HG03196 (cell line): Measurements from ENCODE around the gene HGFAC.

Experiments used
- ATAC-seq: cut with Tn5 transposase; IDR thresholded peaks from one replicate; pipeline ENCODE4 v1.9.1; 2021; ENCODE audit not compliant: unreplicated experiment

The HGFAC gene

DNA sequence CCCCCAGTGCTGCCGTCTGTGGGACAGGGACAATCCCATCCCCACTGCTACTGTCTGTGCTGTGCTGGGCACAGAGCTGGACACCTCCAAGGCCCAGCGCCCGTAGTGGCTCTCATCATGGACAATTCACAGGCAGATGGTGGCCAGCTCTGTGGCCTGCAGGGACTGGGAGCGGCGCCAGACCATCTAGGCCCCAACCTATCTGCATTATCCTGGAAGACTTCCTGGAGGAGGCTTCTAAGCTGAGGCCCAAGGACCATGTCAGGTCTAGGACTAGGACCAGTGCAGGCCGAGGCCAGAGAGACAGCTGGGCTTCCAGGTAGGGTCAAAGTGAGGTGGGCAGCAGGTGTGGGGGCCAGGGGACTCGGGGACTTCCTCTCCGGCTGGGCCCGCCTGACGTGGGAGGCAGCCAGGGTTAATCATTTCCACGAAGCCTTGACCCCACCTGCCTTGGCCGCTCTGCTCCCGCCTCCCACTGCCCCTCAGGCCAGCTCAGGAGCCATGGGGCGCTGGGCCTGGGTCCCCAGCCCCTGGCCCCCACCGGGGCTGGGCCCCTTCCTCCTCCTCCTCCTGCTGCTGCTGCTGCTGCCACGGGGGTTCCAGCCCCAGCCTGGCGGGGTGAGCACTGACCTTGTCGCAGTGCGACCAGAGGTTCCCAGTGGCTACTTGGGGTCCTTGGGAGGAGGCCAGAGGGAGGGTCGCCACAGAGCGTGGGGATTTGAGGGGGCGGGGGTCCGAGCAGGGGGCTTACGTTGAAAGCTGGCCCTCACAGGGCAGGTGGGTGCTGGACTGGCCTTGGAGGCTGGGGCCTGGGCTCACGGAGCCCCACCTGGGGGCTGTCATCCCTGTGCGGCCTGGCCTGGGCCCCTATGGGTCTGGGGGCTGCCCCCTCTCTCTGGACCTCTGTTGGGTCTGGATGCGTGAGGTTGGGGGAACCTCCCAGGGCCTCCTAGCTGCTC lies at the start of gene HGFAC:
HGFAC (plus strand) TSS at position 468 of the 959 bp plus-strand sequence; CDS start at position 502, 34 bp downstream.
- ATAC-seq: no peak

DNA sequence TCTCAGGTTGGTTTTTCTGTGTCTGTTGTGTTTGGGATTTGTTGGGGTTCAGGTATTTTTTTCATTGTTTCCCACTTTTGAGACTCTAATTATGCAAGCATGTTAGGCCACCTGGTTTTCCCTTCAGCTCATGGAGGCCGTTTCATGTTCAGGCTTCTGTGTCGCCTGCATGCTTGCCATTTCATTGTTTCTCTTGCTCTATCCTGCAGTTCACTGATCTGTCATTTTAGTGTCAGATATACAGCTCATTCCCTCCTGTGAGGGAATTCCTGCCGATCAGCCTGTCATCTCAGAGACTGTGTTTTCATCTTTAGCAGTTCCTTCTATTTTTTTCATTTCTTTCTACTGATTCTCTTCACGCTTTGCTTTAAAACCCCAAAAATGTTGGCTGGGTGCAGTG lies 49.4 kb upstream of the HGFAC start:
- ATAC-seq: no peak

DNA sequence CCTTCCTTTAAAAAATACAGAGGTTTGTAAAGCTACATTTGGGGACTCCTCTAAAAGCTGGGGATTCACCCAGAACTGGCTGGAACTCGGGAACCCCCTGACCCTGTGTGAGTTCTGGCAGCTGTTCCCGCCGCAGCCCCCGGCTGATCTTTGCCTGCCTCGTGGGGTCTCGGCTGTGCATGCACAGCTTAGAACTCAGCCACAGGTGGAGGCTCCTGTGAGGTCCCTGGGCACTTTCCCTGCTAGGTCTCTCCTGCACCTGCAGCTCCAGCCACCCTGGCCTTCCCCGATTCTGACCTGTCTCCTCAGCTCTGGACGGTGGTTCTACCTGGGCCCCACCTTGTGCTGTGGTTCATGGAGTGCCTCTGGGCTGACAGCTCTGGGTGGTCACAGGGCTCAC lies 48.6 kb upstream of the HGFAC start:
- ATAC-seq: no peak

DNA sequence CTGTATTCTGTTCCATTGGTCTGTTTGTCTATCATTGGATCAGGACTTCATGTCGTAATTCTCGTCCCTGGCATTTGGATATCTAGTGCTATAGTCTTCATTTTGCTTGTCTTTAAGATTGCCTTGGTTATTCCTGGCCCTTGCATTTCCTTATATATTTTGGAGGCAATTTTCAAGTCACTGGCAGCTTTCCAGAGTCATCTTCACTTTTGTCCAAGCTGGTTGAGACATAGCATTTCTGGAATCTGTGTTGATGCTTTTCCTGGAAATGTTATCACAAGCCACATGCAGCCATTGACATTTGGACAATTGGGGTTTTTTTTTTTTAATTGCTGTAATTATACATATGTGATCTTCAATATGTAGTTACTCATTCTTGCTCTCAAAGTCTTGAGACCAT lies 45.2 kb upstream of the HGFAC start:
- ATAC-seq: no peak

DNA sequence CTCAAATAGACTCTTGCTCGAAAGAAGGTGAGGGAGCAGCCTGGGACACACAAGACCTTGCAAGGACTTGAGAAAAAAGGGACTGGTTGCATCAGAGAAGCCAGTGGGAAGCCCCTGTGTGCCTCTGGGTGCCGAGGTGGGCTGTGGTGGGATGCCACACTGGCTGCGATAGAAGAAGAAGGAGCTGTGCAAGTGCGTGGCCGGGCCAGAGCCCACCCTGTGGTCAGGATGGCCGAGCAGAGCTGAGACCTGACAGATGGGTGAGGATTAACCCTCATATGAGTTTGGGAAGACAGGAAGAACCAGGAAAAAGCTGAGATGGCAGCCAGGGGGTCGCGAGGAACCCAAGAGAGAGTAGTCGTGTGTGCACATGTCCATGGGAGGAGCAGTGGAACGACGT lies 44.6 kb upstream of the HGFAC start:
- no peak for ATAC-seq

DNA sequence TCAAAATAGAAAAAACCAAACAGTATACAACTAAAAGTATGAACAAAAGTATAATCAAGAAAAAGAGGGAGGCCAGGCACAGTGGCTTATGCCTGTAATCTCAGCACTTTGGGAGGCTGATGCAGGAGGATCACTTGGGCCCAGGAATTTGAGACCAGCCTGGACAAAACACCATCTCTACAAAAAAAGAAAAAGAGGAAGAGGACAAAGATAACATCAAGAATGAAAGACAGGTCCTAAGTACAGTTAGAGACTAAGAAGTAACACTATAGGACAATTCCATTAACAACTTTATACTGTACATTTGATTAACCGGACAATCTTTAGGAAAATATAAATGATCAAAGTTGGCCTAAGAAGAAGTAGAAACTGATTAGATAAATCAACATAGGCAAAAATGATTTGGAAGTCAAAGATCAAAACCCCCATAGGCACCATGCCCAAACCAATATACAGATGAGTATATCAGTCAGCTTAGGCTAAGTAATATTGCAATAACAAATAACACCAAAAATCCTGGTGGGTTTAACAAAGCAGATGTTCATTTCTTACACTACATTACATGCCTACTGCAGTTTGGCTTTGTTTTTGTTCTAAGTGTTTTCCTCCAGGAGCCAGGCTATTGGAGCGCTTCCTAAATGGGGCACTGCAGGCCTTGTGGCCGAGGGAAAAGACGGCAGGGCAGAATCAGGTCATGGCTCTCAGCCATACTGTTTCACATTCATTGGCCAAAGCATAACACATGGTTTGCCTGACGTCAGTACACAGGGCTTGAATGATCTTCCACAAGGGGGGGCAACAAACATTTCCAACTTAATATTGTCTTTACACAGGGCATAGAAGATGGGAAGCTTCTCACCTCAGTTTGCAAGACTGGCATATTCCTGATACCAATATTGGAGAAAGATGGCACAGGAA lies 42.2 kb upstream of the HGFAC start:
- ATAC-seq: no peak

DNA sequence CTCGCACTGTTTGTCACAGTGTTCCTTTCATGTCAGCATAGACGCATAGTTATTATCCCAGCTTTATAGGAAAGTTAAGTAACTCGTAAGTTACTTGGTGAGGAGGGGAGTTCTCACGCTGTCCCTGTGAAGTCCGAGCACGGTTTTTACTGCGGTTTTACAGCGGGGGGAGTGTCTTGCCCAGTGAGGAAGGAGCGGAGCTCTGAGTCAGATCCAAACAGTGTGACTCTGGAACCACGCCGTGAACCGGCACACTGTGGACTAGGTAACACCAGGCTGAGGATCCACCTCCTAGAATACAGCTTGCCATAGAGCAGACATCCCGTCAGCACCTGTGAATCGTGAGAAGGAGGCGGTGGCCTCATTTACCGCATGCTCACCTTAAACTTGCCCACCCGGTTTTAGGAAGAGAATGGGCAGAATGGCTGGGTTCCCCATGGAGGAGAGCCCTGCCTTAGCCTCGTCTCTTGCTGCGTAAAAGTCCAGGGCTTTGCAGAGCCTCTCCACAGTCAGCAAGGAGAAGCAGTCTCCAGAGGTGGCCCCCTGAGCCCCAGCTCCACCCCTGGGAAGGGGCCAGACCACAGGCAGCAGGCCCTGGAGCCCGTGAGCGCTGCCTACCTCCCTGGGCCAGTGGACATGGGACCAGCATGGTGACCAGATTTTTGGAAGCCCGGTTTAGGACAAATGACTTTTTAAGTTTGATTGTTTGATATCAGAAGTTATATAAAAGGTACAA lies 40.2 kb upstream of the HGFAC start:
- no peak for ATAC-seq

DNA sequence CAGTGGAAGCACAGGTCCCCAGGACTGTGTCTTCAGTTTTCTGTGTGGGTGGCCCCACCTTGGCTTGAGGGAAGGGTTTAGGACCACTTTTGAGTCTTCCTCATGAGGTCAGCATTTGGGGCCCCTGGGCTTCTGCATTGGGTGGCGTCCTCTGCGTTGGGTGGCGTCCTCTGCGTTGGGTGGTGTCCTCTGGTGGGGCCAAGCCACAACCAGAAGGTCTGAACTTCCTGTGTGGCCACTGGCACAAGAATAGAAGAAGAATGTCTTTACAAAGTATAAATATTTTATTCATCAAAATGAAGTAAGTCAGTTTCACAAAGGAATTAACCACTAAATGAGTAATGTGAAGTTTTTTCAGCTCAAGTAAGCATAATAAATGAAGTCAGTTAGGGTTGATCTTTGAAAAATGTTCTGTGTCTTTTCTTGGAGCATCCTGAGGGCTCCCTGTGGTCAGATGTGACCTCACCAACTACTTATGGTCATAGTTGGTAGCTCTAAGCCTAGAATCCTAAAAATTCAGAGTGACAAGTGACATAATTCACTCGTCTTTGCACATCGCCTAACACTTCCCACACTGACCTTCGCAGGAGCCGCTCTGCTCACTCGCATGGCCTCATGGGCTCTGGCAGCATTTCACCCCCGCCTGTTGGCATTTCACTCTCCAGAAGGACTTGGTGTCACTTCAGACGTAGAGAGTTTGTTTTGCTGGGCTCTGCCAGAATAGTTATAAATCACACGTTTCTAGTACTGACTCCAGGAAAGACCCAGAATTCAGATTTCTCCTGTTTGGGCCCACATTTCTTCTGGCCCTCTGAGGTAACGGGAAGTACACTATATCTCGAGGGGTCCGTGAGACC lies 39.0 kb upstream of the HGFAC start:
- no peak for ATAC-seq

DNA sequence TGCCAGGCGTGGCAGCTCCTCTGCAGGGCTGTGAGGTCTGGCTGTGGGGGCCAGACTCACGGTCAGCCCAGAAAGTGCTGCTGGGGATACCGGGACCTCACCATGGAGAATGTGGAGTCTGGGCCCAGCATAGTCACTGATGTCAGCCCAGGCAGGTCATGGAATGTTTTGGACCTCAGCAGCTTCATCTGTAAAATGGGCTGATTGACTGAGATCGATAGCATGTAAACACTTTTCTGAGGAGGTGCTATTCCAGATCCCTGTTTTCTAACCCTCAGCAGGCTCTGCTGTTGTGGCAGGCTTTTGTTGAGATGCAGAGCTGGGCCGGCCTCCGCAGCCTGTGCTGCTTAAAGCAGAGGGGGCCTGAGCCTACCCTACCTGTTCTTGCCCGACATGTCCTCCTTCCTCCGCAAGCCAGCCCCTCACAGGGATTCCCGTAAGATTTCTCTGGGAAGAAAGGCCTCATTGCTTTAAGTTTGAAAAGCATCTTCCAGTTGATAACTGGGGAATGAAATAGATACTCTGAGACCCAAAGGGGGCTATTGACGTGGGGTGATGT lies 38.3 kb upstream of the HGFAC start:
- no peak for ATAC-seq

DNA sequence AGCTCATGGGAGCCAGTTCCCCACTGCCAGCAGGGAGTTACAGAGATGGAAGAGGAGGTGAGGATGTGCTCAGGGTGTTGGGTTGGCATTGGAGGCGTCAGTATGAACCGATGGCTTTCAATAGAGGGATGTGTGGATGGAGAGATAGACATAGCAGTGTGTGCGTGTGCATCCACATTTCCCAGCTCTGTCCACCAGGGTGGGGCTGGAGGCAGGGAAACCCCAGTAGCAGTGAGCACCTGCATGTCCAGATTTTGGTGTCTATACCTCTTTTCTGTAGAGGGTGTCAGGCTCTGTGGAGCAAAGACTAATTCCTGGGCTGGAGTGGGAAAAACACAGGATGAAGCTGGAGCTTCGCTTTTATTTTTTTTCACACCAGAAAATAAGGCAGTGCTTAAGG lies 37.2 kb upstream of the HGFAC start:
- no peak for ATAC-seq

DNA sequence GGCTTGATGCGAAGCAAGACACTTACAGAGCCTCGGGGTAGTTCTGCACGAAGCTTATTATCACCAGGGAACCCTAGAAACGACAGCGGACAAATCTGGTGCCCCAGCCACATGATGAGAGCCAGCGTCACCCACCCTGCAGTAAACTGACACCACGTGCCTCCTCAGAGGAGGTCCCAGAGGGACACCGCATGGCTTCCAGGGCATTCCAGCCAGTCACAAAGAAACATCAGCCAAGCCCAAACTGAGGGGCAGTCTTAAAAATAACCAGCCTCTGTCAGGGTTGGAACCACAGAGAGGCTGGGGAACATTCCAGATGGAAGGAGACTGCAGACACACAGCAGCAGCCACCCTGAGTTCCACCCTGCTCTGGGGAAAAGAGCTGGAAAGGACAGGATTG lies 36.6 kb upstream of the HGFAC start:
- no peak for ATAC-seq

DNA sequence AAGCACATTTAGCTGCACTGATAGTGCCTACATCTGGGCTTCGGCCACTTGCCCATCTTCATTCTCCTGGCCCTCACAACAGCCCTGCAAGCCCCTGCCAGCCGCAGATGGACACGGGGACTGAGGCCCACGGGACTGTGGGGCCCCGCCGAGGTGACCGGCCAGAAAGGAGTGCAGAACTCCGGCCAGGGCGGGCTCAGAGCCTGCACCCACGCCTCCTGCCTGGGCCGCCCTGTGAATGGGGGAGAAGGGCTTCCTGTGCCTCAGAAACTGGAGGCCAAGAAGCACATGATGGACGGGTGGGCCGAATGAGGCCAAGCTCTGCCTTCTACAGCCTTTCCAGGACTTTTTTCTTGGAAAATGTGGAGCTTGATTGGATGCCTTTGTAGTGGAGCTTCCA lies 35.7 kb upstream of the HGFAC start:
- no peak for ATAC-seq

DNA sequence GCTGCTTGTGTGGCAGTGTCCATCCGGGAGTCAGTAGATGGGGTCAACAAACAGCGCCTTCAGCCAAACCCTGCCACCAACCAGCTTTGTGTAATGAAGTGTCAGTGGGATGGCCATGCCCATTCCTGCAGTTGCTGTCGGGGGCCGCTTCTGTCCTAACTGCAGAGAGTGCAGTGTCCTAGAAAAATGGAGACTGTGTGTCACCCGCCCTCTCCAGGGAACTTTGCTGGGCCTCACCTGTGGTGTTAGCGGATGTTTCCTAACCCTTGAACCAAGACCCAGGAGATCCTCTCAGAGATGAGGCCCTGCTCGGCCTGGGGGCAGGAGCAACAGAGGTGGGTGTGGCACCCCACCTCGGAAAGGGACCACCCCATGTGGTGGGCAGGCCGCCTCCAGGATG lies 35.3 kb upstream of the HGFAC start:
- ATAC-seq: no peak

DNA sequence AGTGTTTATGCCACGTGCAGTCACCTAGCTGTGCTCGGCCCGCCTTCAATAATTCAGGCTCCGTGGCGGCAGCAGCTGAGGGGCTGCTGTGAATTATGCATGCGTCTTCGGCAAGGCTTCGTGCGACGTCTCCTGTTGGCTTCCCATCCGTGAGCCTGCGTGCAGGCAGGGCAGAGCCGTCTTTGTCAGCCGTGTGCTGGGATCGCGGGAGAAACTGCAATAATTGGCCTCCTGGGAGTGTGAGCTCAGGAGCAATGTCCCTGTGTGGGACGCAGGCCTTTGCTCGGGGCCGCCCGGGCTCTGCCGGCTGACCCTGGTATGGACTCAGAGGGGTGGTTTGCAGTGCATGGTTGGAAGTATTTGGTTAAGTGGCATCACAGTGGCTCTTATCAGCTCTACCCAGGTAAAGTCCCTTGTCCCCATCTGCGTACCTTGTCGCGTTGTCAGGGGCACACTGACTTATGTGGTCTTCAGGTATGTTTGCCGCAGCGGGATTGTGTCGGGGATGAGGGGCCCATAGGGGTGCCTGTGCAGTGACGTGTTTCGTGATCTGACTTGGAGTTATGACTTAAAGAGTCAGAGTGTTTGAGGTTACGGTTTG lies 34.5 kb upstream of the HGFAC start:
- ATAC-seq: no peak

DNA sequence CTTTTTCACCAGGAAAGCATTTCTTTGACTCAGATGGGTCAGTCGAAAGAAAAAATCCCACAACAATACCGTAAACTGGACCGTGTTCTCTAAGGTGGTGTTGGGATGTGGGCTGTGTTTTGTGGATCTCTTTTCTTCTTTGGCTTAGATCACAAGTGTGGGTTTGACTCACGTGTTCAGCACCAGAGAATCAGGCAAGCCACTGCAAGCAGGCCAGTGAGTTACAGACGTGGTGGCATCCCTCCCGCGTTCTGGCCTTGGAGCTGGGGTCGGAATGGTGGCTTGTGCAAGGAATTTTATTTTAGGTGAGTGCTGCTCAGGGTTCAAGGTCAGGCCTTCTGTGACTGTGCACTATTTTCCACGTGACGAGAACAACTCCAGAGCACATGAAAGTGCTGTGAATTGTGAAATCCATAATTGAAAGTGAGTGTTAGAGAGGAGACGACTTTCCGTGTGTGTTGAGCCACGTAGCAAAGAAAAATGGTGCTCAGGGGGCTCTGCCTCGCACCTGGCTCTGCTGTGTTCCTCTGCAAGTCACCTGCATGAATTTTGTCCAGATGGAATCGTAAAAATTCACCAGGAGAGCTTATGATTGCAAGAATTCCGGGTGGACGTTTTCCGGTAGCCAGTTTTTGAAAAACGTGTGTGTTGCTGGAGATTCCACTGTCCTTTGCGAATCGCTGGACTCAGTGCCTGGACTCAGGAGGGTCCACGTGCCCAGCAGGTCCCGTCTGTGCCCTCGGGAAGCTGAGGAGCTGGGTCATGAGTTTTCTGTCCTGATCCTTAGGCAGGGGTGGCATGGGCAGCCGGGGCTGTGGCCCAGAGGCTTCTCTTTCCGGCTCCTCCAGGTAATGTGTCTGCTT lies 33.6 kb upstream of the HGFAC start:
- no peak for ATAC-seq

DNA sequence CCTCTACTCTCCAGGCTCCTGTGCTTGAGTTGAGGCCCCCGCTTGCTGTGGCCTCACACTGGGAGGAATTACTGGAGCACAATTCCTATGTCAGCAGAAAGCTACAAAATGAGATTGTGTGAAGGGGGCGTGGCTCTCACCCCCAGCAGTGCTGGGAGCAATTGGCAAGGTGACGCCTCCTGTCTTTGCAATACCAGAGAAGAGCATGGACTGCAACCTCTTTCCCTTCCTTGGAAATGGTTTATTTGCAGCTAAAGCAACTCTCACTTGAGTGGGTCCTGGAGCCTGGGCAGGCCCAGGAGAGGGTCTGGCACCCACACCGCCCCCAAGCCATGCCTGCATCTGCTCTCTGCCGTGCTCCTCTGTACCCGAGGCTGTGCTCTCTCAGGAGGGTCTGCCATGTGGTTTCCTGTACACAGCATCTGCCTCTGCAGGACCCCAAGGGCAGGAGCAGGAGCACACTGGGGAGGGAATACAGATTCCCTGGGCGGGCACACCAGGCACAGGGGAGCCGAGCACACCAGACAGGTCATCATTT lies 32.9 kb upstream of the HGFAC start:
- no peak for ATAC-seq

DNA sequence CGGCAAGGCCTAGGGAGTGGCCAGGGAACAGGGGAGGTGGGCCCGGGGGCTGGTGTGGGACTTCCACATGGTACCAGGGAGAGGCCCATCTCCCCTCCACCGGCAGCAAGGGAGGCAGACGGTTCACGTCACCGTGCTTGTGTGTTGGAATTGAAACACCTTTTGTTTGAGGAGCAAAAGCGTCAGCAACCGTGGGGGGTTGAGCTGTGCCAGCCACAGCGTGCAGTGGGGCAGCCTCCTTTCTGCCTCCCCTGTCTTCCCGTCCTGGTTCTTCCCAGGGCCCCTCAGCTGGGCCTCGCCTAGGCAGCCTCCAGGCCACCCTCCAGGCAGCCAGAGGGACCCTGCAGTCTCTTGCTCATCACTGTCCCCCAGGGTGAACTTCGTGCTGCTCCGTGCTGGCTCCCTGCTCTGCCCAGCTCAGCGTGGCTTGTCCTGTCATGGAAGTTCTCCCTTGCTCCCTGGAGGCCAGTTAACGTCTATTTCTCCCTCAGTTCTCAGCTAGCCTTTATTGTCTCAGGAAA lies 32.1 kb upstream of the HGFAC start:
- ATAC-seq: no peak
